ENCODE data around the gene RIN2.

RIN2 gene

GRCh38 chr20:19765266-19765665 is 7.2 kb downstream of the RIN2 start:
- DNase-seq (ENCODE audit: low read depth, low spot score): no peak

- no peak for DNase-seq (ENCODE audit: low read depth, low spot score)
These were observed 7.9 kb downstream of the RIN2 start for GRCh38 chr20:19765913-19766312.

- DNase-seq (ENCODE audit: low read depth, low spot score): no peak
These were observed 9.0 kb downstream of the RIN2 start for GRCh38 chr20:19767070-19767469.

- no peak for DNase-seq (ENCODE audit: low read depth, low spot score)
These were observed 10.3 kb downstream of the RIN2 start for GRCh38 chr20:19768325-19768842.

- DNase-seq (ENCODE audit: low read depth, low spot score): no peak
These were observed 11.4 kb downstream of the RIN2 start for GRCh38 chr20:19769507-19769906.

GRCh38 chr20:19770375-19770774 is 12.3 kb downstream of the RIN2 start:
- no peak for DNase-seq (ENCODE audit: low read depth, low spot score)

- DNase-seq (ENCODE audit: low read depth, low spot score): no peak
These were observed 13.0 kb downstream of the RIN2 start for GRCh38 chr20:19771031-19771430.

- no peak for DNase-seq (ENCODE audit: low read depth, low spot score)
These were observed 15.4 kb downstream of the RIN2 start for GRCh38 chr20:19773471-19773870.

- no peak for DNase-seq (ENCODE audit: low read depth, low spot score)
These were observed 16.3 kb downstream of the RIN2 start for GRCh38 chr20:19774135-19774933.

GRCh38 chr20:19775353-19776253 is 17.5 kb downstream of the RIN2 start:
- no peak for DNase-seq (ENCODE audit: low read depth, low spot score)

GRCh38 chr20:19777315-19777714 is 19.3 kb downstream of the RIN2 start:
- DNase-seq (ENCODE audit: low read depth, low spot score): no peak

GRCh38 chr20:19777981-19778380 is 19.9 kb downstream of the RIN2 start:
- no peak for DNase-seq (ENCODE audit: low read depth, low spot score)

- no peak for DNase-seq (ENCODE audit: low read depth, low spot score)
These were observed 20.3 kb downstream of the RIN2 start for GRCh38 chr20:19778404-19778803.

GRCh38 chr20:19779634-19780033 is 21.6 kb downstream of the RIN2 start:
- DNase-seq (ENCODE audit: low read depth, low spot score): no peak

- DNase-seq (ENCODE audit: low read depth, low spot score): no peak
These were observed 22.2 kb downstream of the RIN2 start for GRCh38 chr20:19780261-19780660.

GRCh38 chr20:19781235-19781634 is 23.2 kb downstream of the RIN2 start:
- no peak for DNase-seq (ENCODE audit: low read depth, low spot score)

GRCh38 chr20:19782669-19783068 is 24.6 kb downstream of the RIN2 start:
- no peak for DNase-seq (ENCODE audit: low read depth, low spot score)

- no peak for DNase-seq (ENCODE audit: low read depth, low spot score)
These were observed 25.9 kb downstream of the RIN2 start for GRCh38 chr20:19783966-19784401.

GRCh38 chr20:19784511-19785172 is 26.6 kb downstream of the RIN2 start:
- no peak for DNase-seq (ENCODE audit: low read depth, low spot score)

GRCh38 chr20:19785173-19785982 is 27.3 kb downstream of the RIN2 start:
- no peak for DNase-seq (ENCODE audit: low read depth, low spot score)

GRCh38 chr20:19785983-19786285 is 27.9 kb downstream of the RIN2 start:
- DNase-seq (ENCODE audit: low read depth, low spot score): no peak
